Stomach (tissue), 9 donors: ENCODE results near the gene ZDHHC21. TPM values are rescaled to one million over a fixed set of nuclear protein-coding genes. Genes with fewer than 3 reads are reported as not detected.

Source experiments
- DNase-seq, 2 donors: peaks; one replicate each; pipeline versions ENCODE4 v3.0.0 to v3.0.0-alpha.2; 2013 to 2019
- H3K27ac ChIP-seq, 5 donors: fragments of 200-600 bp in 4 of 5; sonication (generic) in 4 of 5; one replicate each; pipeline ENCODE4 v1.5.1; 2013 to 2019; ENCODE audit warnings: mild to moderate bottlenecking in 1 of 5, moderate library complexity in 1 of 5
- H3K27me3 ChIP-seq, 3 donors: fragments of 200-600 bp; sonication (generic); one replicate each; pipeline ENCODE4 v1.5.1; 2017 to 2019; ENCODE audit warnings: mixed run types in 1 of 3
- H3K36me3 ChIP-seq, 4 donors: fragments of 200-600 bp; sonication (generic); 1 replicate in 3 of 4; 2 replicates in 1 of 4; pipeline ENCODE4 v1.5.1; 2016 to 2019
- H3K4me1 ChIP-seq, 4 donors: fragments of 200-600 bp; sonication (generic); one replicate each; pipeline ENCODE4 v1.5.1; 2016 to 2019
- H3K4me3 ChIP-seq, 4 donors: fragments of 200-600 bp; sonication (generic) in 3 of 4; one replicate each; pipeline ENCODE4 v1.5.1; 2016 to 2019; ENCODE audit warnings: mild to moderate bottlenecking in 1 of 4
- H3K9me3 ChIP-seq, 4 donors: fragments of 200-600 bp; sonication (generic); one replicate each; pipeline ENCODE4 v1.5.1; 2016 to 2019
- CTCF ChIP-seq, 7 experiments: fragments of 450-650 bp in 4 of 7; fragments of 200-600 bp in 3 of 7; sonication (generic) in 3 of 7; IDR thresholded peaks; one replicate each; pipeline ENCODE4 v1.5.1; 2016 to 2019; ENCODE audit warnings: antibody characterized with exemption in 7 of 7, control low read depth in 2 of 7, mild to moderate bottlenecking in 1 of 7
- EP300 ChIP-seq: sonication (generic); formaldehyde crosslinking; IDR thresholded peaks from one replicate; pipeline ENCODE4 v1.6.1; 2017; ENCODE audit warnings: antibody characterized with exemption
- POLR2A ChIP-seq, 4 donors: fragments of 450-650 bp; IDR thresholded peaks; one replicate each; pipeline ENCODE4 v1.6.1; 2016; ENCODE audit warnings: antibody characterized with exemption in 4 of 4, control low read depth in 2 of 4, mild to moderate bottlenecking in 1 of 4, moderate library complexity in 1 of 4
- POLR2AphosphoS5 ChIP-seq, 3 donors: sonication (generic); formaldehyde crosslinking; IDR thresholded peaks; one replicate each; pipeline ENCODE4 v1.6.1; 2016; ENCODE audit warnings: antibody characterized with exemption in 3 of 3
- WGBS, 5 donors: extraction: QIAGEN DNeasy Blood & Tissue Kit in 3 of 5; methylation state at CpG; one replicate each; pipeline versions ENCODE4 v1.1.5 to v1.1.7; 2013 to 2018; 5-methylcytosine and 5-hydroxymethylcytosine counted together
- intact Hi-C: fragments of 100-400 bp; cut with DNase I; formaldehyde crosslinking; loops from one replicate; pipeline ENCODE4 v1.15.1; 2023; ENCODE audit warnings: low total_unique reads
- polyA plus RNA-seq, 3 donors: library from polyadenylated mRNA; stranded (reverse); fragments of 200-250 nt; gene quantifications; one replicate each; pipeline ENCODE4 v1.2.3, GENCODE V29; 2013
- total RNA-seq, 5 donors: library from RNA; depleted of rRNA; stranded (reverse); fragments of >200 nt; gene quantifications; one replicate each; pipeline versions ENCODE4 v1.1.0 to v1.2.3, GENCODE V29; 2014 to 2016
- donor health status: healthy with polysubstance abuse.
- donor health status: Bipolar disorder and iron deficiency.
- donor health status: healthy.

The ZDHHC21 gene
- total and polyA plus RNA-seq, 8 donors, result 1.2 to 33.4 (median 4.7) TPM

- TF ChIP-seq EP300 (no peak), POLR2A (IDR thresholded peaks at IDR 0.05) (no peak), POLR2AphosphoS5 (IDR thresholded peaks at IDR 0.05) (no peak), CTCF (IDR thresholded peaks at IDR 0.05) (no peak)
- peaks cover 0 to 19% (median 12%) of the 10 kb centered on the region in 4 donors for H3K36me3 ChIP-seq
- DNase-seq, result no peak
- no peaks in the 10 kb centered on the region for H3K4me1 ChIP-seq
- intact Hi-C loops, result no loop called here
- peaks cover 0 to 12% (median 4%) of the 10 kb centered on the region in 4 donors for H3K9me3 ChIP-seq
- H3K27me3 ChIP-seq, result no peaks in the 10 kb centered on the region
- H3K27ac ChIP-seq, result no peak overlapping the region
- WGBS, 5 donors, result 89 to 96% (median 93%) methylated on average over 3 of the region's 3 CpGs
- H3K4me3 ChIP-seq, result no peak overlapping the region
Measured at GRCh38 chr9:14591411-14591810, 101.8 kb downstream of the ZDHHC21 start.

- TF ChIP-seq EP300, result no peak
- TF ChIP-seq POLR2A (IDR thresholded peaks at IDR 0.05), result no peak
- TF ChIP-seq POLR2AphosphoS5 (IDR thresholded peaks at IDR 0.05), result no peak
- 70 to 91% (median 76%) methylated on average over 8 of the region's 8 CpGs for WGBS, 5 donors
- Histone ChIP-seq H3K27ac (no peak overlapping the region), H3K4me3 (no peak overlapping the region), H3K4me1 (no peaks in the 10 kb centered on the region), H3K27me3 (no peaks in the 10 kb centered on the region), H3K36me3 (peaks cover 0 to 8% (median 3%) of the 10 kb centered on the region in 4 donors), H3K9me3 (peaks cover 0 to 10% (median 7%) of the 10 kb centered on the region in 4 donors)
- DNase-seq, result peak in 1 of 2 donors; percentile 11
- intact Hi-C loops, result no loop called here
Measured at GRCh38 chr9:14585730-14586473, 107.3 kb downstream of the ZDHHC21 start.

- peaks cover 0 to 10% (median 7%) of the 10 kb centered on the region in 4 donors for H3K9me3 ChIP-seq
- TF ChIP-seq POLR2A (IDR thresholded peaks at IDR 0.05) (no peak), POLR2AphosphoS5 (IDR thresholded peaks at IDR 0.05) (no peak), EP300 (no peak), CTCF (IDR thresholded peaks at IDR 0.05) (no peak)
- DNase-seq, result no peak
- H3K4me1 ChIP-seq, result no peaks in the 10 kb centered on the region
- no peak overlapping the region for H3K27ac ChIP-seq
- WGBS, 5 donors, result 61 to 68% (median 63%) methylated on average over 4 of the region's 4 CpGs
- peaks cover 0 to 8% (median 3%) of the 10 kb centered on the region in 4 donors for H3K36me3 ChIP-seq
- no peak overlapping the region for H3K4me3 ChIP-seq
- no peaks in the 10 kb centered on the region for H3K27me3 ChIP-seq
- intact Hi-C loops, result no loop called here
Measured at GRCh38 chr9:14584571-14584970, 108.7 kb downstream of the ZDHHC21 start.

GRCh38 chr9:14578030-14578429 lies 115.2 kb downstream of the ZDHHC21 start:
- TF ChIP-seq POLR2A (IDR thresholded peaks at IDR 0.05) (no peak), EP300 (no peak), POLR2AphosphoS5 (IDR thresholded peaks at IDR 0.05) (no peak), CTCF (IDR thresholded peaks at IDR 0.05) (no peak)
- Histone ChIP-seq H3K4me3 (no peak overlapping the region), H3K27me3 (no peaks in the 10 kb centered on the region), H3K27ac (no peak overlapping the region), H3K4me1 (no peaks in the 10 kb centered on the region), H3K9me3 (peaks cover 0 to 30% (median 15%) of the 10 kb centered on the region in 4 donors), H3K36me3 (no peaks in the 10 kb centered on the region)
- no peak for DNase-seq
- intact Hi-C loops, result no loop called here

GRCh38 chr9:14574173-14574572 lies 119.1 kb downstream of the ZDHHC21 start:
- Histone ChIP-seq H3K27ac (no peak overlapping the region), H3K36me3 (no peaks in the 10 kb centered on the region), H3K4me1 (no peaks in the 10 kb centered on the region), H3K4me3 (no peak overlapping the region), H3K9me3 (peaks cover 0 to 23% (median 10%) of the 10 kb centered on the region in 4 donors), H3K27me3 (no peaks in the 10 kb centered on the region)
- WGBS, 5 donors, result 27 to 44% (median 31%) methylated on average over 1 of the region's 1 CpG
- TF ChIP-seq EP300 (no peak), CTCF (IDR thresholded peaks at IDR 0.05) (no peak), POLR2A (IDR thresholded peaks at IDR 0.05) (no peak), POLR2AphosphoS5 (IDR thresholded peaks at IDR 0.05) (no peak)
- intact Hi-C loops, result no loop called here
- no peak for DNase-seq
